Mesothelial cell of epicardium (in vitro differentiated cells): ENCODE data around the gene LRFN4. TPM values are rescaled to one million over a fixed set of nuclear protein-coding genes. Genes with fewer than 3 reads are reported as not detected.

Experiments
- DNase-seq, 2 experiments: peaks; one replicate each; pipeline ENCODE4 v3.0.0; 2021; ENCODE audit warnings: low spot score in 2 of 2; ENCODE audit not compliant: unreplicated experiment in 2 of 2
- H3K27ac Mint-ChIP-seq: 2 replicates; pipeline ENCODE4 v1.8.0; 2021; ENCODE audit warnings: mixed read lengths
- H3K27me3 Mint-ChIP-seq: 2 replicates; pipeline ENCODE4 v1.8.0; 2021; ENCODE audit warnings: low read depth, mixed read lengths
- H3K36me3 Mint-ChIP-seq: 2 replicates; pipeline ENCODE4 v1.8.0; 2021; ENCODE audit warnings: mixed read lengths
- H3K4me1 Mint-ChIP-seq: 2 replicates; pipeline ENCODE4 v1.8.0; 2021; ENCODE audit warnings: mixed read lengths
- H3K4me3 Mint-ChIP-seq: 2 replicates; pipeline ENCODE4 v1.8.0; 2021; ENCODE audit warnings: mild to moderate bottlenecking, moderate library complexity, mixed read lengths
- H3K9me3 Mint-ChIP-seq: 2 replicates; pipeline ENCODE4 v1.8.0; 2021; ENCODE audit warnings: mixed read lengths
- total RNA-seq: library from RNA; stranded (reverse); gene quantifications from 3 replicates; pipeline ENCODE4 v1.2.1, GENCODE V29; 2021
- TF ChIP-seq, protein P1 (sequence below): fragments of 200-600 bp; sonication (generic); IDR thresholded peaks from one replicate; pipeline ENCODE4 v1.5.0; 2021; ENCODE audit warnings: antibody characterized with exemption; ENCODE audit not compliant: unreplicated experiment

Gene LRFN4
- total RNA-seq, 1 donor from 2014 or later = 26.6 TPM

DNA sequence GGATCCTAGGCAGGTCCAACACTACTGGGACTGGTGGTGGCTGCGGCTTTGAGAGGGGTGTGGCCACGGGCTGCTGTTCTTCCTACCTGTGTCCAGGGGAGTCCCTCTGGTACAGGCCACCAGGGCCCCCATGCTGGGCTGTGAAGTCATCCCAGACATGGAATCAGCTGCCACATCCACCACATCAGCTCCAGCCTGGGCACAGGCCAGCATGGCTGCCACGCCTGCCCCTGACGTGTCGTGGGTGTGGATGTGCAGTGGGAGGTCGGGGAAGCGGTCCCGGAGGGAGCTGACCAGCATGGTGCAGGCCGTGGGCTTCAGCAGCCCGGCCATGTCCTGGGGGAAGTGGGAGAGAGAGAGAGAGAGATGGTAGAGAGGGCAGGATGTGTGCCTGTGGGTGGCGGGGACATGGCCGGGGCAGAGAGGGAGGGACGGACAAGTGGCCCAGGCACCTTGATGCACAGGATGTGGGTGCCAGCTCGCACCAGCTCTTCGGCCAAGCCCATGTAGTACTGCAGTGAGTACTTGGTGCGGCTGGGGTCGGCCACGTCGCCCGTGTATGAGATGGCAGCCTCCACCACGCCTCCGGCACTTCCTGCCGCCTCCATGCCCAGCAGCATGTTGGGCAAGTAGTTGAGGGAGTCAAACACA, 6.2 kb upstream of the LRFN4 start:
- H3K9me3 Mint-ChIP-seq = no peaks in the 10 kb centered on the region
- peaks cover 4% of the 10 kb centered on the region for H3K4me1 Mint-ChIP-seq
- no peaks in the 10 kb centered on the region for H3K36me3 Mint-ChIP-seq
- TF ChIP-seq, protein P1, sequence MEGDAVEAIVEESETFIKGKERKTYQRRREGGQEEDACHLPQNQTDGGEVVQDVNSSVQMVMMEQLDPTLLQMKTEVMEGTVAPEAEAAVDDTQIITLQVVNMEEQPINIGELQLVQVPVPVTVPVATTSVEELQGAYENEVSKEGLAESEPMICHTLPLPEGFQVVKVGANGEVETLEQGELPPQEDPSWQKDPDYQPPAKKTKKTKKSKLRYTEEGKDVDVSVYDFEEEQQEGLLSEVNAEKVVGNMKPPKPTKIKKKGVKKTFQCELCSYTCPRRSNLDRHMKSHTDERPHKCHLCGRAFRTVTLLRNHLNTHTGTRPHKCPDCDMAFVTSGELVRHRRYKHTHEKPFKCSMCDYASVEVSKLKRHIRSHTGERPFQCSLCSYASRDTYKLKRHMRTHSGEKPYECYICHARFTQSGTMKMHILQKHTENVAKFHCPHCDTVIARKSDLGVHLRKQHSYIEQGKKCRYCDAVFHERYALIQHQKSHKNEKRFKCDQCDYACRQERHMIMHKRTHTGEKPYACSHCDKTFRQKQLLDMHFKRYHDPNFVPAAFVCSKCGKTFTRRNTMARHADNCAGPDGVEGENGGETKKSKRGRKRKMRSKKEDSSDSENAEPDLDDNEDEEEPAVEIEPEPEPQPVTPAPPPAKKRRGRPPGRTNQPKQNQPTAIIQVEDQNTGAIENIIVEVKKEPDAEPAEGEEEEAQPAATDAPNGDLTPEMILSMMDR = no peak
- no peak overlapping the region for H3K27ac Mint-ChIP-seq
- H3K27me3 Mint-ChIP-seq = no peaks in the 10 kb centered on the region
- DNase-seq = no peak
- no peak overlapping the region for H3K4me3 Mint-ChIP-seq

DNA sequence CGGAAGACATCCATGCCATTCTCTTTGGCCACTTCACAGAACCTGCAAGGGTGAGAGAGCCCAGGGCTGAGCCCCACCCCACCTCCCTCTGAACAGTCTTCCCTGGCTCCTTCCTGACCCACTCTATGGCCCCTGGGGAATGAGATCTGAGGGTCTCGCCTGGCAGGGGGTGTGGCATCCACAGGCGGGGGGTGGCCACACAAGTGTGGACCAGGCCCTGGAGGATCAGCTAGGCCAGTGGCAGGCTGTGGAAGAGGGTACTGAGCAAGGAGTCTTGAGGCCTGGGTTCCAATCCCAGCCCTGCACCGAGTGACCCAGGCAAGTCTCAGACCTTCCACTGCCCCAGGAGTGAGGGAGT, 5.6 kb upstream of the LRFN4 start:
- Mint-ChIP-seq H3K27me3 (no peaks in the 10 kb centered on the region), H3K27ac (no peak overlapping the region), H3K36me3 (no peaks in the 10 kb centered on the region), H3K9me3 (no peaks in the 10 kb centered on the region), H3K4me1 (peaks cover 6% of the 10 kb centered on the region), H3K4me3 (no peak overlapping the region)
- TF ChIP-seq, protein P1 = no peak
- no peak for DNase-seq

DNA sequence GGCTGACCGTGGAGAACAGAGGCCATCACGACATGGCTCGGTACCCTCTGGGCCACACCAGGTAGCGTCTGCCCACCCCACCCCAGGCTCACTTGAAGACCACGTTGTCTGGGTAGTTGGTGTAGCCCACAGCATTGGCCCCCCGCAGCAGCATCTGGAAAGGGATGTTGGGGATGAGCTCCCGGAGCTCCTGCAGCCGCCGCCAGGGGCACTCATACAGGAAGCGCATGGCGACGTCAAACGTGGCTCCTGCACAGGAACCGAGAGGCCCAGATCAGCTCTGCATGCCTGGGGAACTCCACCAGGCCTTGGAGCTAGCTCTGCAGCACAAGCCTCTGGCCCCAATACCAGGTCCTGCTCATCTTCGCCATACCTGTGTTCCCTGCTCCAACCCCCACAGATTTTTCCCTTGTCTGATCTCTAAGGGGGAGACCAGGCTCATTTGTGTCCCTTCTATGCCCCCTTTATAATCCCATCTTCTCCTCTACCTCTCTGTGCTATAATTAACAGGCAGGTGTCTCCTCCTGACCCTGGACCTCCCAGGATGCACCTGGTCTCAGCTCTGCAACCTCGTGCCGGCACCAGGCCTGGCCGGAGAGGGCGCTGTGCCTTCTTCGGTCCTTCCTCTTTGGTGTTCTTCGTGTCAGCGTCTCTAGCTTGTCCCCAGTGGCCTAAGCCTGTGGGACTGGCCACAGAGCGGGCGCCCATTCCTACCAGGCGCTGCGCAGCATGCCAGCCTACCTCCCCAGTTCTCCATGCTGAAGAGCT, 5.0 kb upstream of the LRFN4 start:
- Mint-ChIP-seq H3K4me1 (peaks cover 6% of the 10 kb centered on the region), H3K36me3 (no peaks in the 10 kb centered on the region), H3K9me3 (no peaks in the 10 kb centered on the region), H3K27ac (no peak overlapping the region), H3K4me3 (no peak overlapping the region), H3K27me3 (no peaks in the 10 kb centered on the region)
- TF ChIP-seq, protein P1 = no peak
- DNase-seq = no peak

DNA sequence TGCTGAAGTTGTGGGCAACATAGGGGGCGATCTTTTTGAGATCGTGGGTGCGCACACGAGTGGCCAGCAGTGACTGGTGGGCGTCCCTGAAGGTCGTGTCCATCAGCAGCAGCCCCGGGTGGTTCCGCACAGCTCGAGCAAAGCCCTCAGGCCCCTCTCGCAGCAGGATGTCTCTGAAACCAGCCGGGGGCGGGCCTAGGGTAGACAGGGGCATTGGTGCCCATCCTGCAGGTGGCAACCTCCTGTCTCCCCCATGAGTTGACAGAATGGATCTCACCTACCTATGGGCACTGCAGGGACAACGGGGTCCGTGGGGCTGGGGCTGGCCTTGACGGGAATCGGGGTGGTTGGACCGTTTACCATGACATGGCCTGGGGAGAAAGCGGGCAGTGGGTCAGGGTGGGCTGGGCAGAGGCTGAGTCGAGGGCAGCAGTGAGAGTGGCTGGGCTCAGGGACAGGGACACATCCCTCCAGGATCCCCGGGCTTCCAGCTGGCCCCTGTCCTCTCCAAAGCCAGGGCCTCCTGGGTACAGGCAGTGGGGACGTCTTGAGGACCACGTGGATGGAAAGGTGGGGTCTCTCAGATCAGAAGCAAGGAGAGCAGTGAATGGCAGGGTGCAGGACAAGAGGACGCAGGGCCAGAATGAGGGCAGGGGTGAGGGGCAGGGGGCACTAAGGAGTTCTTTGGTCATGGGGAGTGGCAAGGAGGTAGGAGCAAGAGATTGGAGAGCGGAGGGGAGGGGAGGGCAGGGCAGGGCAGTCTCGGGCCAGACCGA, 4.2 kb upstream of the LRFN4 start:
- Mint-ChIP-seq H3K36me3 (no peaks in the 10 kb centered on the region), H3K27ac (no peak overlapping the region), H3K9me3 (no peaks in the 10 kb centered on the region), H3K27me3 (no peaks in the 10 kb centered on the region), H3K4me1 (peaks cover 6% of the 10 kb centered on the region), H3K4me3 (no peak overlapping the region)
- no peak for DNase-seq
- TF ChIP-seq, protein P1 = no peak

DNA sequence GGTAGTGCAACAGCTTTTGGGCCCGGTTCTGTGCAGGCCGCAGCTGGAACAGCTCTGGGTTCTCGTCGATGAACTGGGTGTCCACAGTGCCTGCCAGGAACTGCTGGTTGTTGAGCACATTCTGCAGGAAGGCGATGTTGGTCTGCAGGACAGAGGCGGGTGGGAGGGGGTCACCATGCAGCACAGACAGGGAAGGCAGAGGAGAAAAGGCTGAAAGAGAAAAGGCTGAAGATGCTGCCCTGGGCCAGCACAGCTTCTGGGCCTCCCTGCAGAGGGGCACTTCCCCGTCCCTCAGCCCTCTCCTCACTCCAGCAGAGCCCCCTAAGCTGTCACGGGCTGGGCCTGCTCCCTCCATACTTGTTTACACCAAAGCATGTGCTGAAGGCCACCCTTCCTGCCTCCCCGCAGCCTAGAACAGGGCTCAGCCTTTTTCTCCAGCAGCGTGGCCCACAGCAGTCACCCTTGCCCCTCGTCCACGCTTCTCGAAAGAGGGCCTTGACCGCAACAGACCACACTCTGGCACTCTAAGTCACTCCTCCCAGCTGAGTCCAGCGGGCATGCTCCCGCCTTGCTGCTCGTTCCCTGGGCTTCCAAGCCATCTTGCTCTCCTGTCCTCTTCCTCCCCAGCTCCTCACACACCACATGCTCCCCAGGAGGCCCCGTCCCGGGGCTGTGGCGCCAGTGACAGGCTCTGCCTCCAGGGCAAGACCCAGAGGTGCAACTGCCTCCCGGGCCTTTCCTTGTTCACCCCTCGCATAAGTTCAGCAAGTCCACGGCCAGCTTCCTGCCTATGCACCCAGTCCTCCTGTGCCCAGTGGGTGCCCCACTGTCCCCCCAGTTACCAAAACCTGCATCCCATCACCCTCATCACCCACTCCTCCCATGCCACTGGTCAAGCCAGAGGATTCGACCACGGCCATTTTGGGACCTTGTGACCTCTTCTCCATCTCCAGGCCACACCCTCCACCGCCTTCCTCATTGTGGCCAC, 3.3 kb upstream of the LRFN4 start:
- TF ChIP-seq, protein P1 = no peak
- no peaks in the 10 kb centered on the region for H3K36me3 Mint-ChIP-seq
- no peak overlapping the region for H3K27ac Mint-ChIP-seq
- DNase-seq = no peak
- H3K9me3 Mint-ChIP-seq = no peaks in the 10 kb centered on the region
- H3K4me1 Mint-ChIP-seq = peaks cover 6% of the 10 kb centered on the region
- H3K4me3 Mint-ChIP-seq = no peak overlapping the region
- no peaks in the 10 kb centered on the region for H3K27me3 Mint-ChIP-seq
